ENCODE measurements around the gene TSTD2. TPM values are rescaled to one million over a fixed set of nuclear protein-coding genes. Genes with fewer than 3 reads are reported as not detected.

TSTD2 gene
- total and polyA plus RNA-seq, 10 donors, result 8.1 to 31.0 (median 19.2) TPM

- Histone ChIP-seq H3K27ac (no peak overlapping the region), H3K9me3 (no peaks in the 10 kb centered on the region), H3K27me3 (replicated peaks in 1 of 7) (peaks cover 0 to 45% (median 0%) of the 10 kb centered on the region in 7 donors), H3K4me1 (peaks cover 0 to 20% (median 9%) of the 10 kb centered on the region in 6 donors), H3K36me3 (no peaks in the 10 kb centered on the region), H3K4me3 (no peak overlapping the region)
- intact Hi-C loops (cut with DNase I; ENCODE audit: low total_unique reads), result no loop called here
- peak; percentile 37 for DNase-seq
- no peak for TF ChIP-seq POLR2A (IDR thresholded peaks at IDR 0.05)
- TF ChIP-seq, protein P1, sequence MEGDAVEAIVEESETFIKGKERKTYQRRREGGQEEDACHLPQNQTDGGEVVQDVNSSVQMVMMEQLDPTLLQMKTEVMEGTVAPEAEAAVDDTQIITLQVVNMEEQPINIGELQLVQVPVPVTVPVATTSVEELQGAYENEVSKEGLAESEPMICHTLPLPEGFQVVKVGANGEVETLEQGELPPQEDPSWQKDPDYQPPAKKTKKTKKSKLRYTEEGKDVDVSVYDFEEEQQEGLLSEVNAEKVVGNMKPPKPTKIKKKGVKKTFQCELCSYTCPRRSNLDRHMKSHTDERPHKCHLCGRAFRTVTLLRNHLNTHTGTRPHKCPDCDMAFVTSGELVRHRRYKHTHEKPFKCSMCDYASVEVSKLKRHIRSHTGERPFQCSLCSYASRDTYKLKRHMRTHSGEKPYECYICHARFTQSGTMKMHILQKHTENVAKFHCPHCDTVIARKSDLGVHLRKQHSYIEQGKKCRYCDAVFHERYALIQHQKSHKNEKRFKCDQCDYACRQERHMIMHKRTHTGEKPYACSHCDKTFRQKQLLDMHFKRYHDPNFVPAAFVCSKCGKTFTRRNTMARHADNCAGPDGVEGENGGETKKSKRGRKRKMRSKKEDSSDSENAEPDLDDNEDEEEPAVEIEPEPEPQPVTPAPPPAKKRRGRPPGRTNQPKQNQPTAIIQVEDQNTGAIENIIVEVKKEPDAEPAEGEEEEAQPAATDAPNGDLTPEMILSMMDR (IDR thresholded peaks at IDR 0.05 in 8 of 11, conservative IDR thresholded peaks at IDR 0.05 in 3 of 11), result no peak
- TF ChIP-seq POLR2AphosphoS5 (IDR thresholded peaks at IDR 0.05), result no peak
- 85 to 97% (median 87%) methylated on average over 6 of the region's 6 CpGs for WGBS, 5 donors
These were observed 80.0 kb downstream of the TSTD2 start for GRCh38 chr9:97553141-97553540.

DNA sequence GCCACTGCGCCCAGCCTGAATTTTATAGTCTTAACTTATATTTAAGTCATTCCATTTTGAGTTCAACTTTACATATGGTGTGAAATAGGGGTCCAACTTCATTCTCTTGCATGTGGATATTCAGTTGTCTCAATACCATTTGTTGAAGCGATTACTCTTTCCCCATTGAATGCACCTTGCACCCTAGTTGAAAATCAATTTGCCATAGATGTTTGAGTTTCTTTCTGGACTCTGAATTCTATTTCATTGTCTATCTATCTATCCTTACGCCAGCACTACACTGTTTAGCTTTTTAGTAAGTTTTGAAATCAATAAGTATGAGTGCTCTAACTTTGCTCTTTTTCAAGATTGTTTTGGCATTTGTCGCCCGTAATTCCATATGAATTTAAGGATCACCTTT is 81.9 kb downstream of the TSTD2 start:
- no peak for DNase-seq
- H3K4me1 ChIP-seq, result peaks cover 0 to 2% (median 0%) of the 10 kb centered on the region in 6 donors
- TF ChIP-seq POLR2A (IDR thresholded peaks at IDR 0.05) (no peak), POLR2AphosphoS5 (IDR thresholded peaks at IDR 0.05) (no peak)
- TF ChIP-seq, protein P1 (IDR thresholded peaks at IDR 0.05 in 8 of 11, conservative IDR thresholded peaks at IDR 0.05 in 3 of 11), result no peak
- no peak overlapping the region for H3K27ac ChIP-seq
- H3K4me3 ChIP-seq, result no peak overlapping the region
- 90 to 97% (median 94%) methylated on average over 5 of the region's 5 CpGs for WGBS, 5 donors
- no peaks in the 10 kb centered on the region for H3K9me3 ChIP-seq
- intact Hi-C loops (cut with DNase I; ENCODE audit: low total_unique reads), result no loop called here
- H3K36me3 ChIP-seq, result no peaks in the 10 kb centered on the region
- peaks cover 0 to 32% (median 0%) of the 10 kb centered on the region in 7 donors for H3K27me3 ChIP-seq (replicated peaks in 1 of 7)

- Histone ChIP-seq H3K27ac (no peak overlapping the region), H3K4me1 (no peaks in the 10 kb centered on the region), H3K36me3 (no peaks in the 10 kb centered on the region), H3K9me3 (no peaks in the 10 kb centered on the region), H3K27me3 (replicated peaks in 1 of 7) (peaks cover 0 to 31% (median 0%) of the 10 kb centered on the region in 7 donors), H3K4me3 (no peak overlapping the region)
- WGBS, 5 donors, result 77 to 97% (median 90%) methylated on average over 1 of the region's 1 CpG
- no peak for DNase-seq
- TF ChIP-seq, protein P1 (IDR thresholded peaks at IDR 0.05 in 8 of 11, conservative IDR thresholded peaks at IDR 0.05 in 3 of 11), result no peak
- no peak for TF ChIP-seq POLR2A (IDR thresholded peaks at IDR 0.05)
- TF ChIP-seq POLR2AphosphoS5 (IDR thresholded peaks at IDR 0.05), result no peak
- intact Hi-C loops (cut with DNase I; ENCODE audit: low total_unique reads), result no loop called here
These were observed 82.8 kb downstream of the TSTD2 start for GRCh38 chr9:97550386-97550785.

Other genes with a start within 250 kb of the TSTD2 start
- 10 to 100 TPM; 12.0 to 18.7 (median 15.6) TPM for gene TDRD7, start 221.3 kb downstream of the TSTD2 start, total RNA-seq
- 1 to 10 TPM; 6.4 to 9.5 (median 7.4) TPM for gene TDRD7, start 221.3 kb downstream of the TSTD2 start, polyA plus RNA-seq
- gene TMOD1, start 131.7 kb downstream of the TSTD2 start, total RNA-seq, result 1 to 10 TPM; 1.6 to 5.8 (median 2.4) TPM
- 1 to 10 TPM; 2.4 to 4.0 (median 3.1) TPM for gene TMOD1, start 131.7 kb downstream of the TSTD2 start, polyA plus RNA-seq
- 10 to 100 TPM; 17.7 to 30.6 (median 27.3) TPM for gene NCBP1, start 453 bp upstream of the TSTD2 start, total RNA-seq
- 10 to 100 TPM in 1 of 3 donors, 1 to 10 TPM in 2; 6.5 to 10.8 (median 8.2) TPM for gene NCBP1, start 453 bp upstream of the TSTD2 start, polyA plus RNA-seq
- gene XPA, start 64.0 kb upstream of the TSTD2 start, total RNA-seq, result 10 to 100 TPM; 12.6 to 24.2 (median 16.7) TPM
- gene XPA, start 64.0 kb upstream of the TSTD2 start, polyA plus RNA-seq, result 10 to 100 TPM; 11.4 to 18.6 (median 14.0) TPM
- gene FOXE1, start 219.9 kb upstream of the TSTD2 start, total RNA-seq, result not detected
- gene FOXE1, start 219.9 kb upstream of the TSTD2 start, polyA plus RNA-seq, result under 1 TPM; 0.02 to 0.04 (median 0.03) TPM